Measurements from ENCODE around the gene TRIO. TPM values are rescaled to one million over a fixed set of nuclear protein-coding genes. Genes with fewer than 3 reads are reported as not detected.

TRIO gene
- total and polyA plus RNA-seq, 4 donors: 23.8 to 243 (median 110) TPM

GRCh38 chr5:14221732-14222131 lies 78.6 kb downstream of the TRIO start:
- Histone ChIP-seq H3K36me3 (ENCODE audit: control insufficient read depth in 4 of 4, insufficient read depth in 4 of 4, low read length in 4 of 4) (no peaks in the 10 kb centered on the region), H3K9ac (ENCODE audit: insufficient read depth in 1 of 2, low read length in 2 of 2) (no peak overlapping the region), H3K27ac (ENCODE audit: low read depth in 1 of 2, low read length in 1 of 2) (no peak overlapping the region), H3K4me3 (no peak overlapping the region), H3K9me3 (ENCODE audit: control insufficient read depth in 4 of 4, insufficient read depth in 3 of 4, low read length in 3 of 4) (no peaks in the 10 kb centered on the region), H3K27me3 (ENCODE audit: control insufficient read depth in 3 of 3, insufficient read depth in 3 of 3, low read length in 2 of 3) (no peaks in the 10 kb centered on the region), H3K4me1 (ENCODE audit: control insufficient read depth in 5 of 5, insufficient read depth in 5 of 5, low read length in 5 of 5) (peaks cover 13 to 33% (median 27%) of the 10 kb centered on the region in 5 donors)
- DNase-seq (no peak), ATAC-seq (ENCODE audit: insufficient read depth, low FRiP score) (no peak)
- 80 to 82% methylated on average over 6 of the region's 6 CpGs for WGBS, 2 donors
- no peak for TF ChIP-seq CTCF (IDR thresholded peaks at IDR 0.05; ENCODE audit: control extremely low read depth, extremely low read depth)

GRCh38 chr5:14222206-14222605 lies 79.1 kb downstream of the TRIO start:
- DNase-seq: no peak
- peaks cover 15 to 35% (median 29%) of the 10 kb centered on the region in 5 donors for H3K4me1 ChIP-seq (ENCODE audit: control insufficient read depth in 5 of 5, insufficient read depth in 5 of 5, low read length in 5 of 5)
- 78 to 97% methylated on average over 3 of the region's 3 CpGs for WGBS, 2 donors

GRCh38 chr5:14223372-14223771 lies 80.2 kb downstream of the TRIO start:
- H3K9ac ChIP-seq (ENCODE audit: insufficient read depth in 1 of 2, low read length in 2 of 2): no peak overlapping the region
- no peak overlapping the region for H3K4me3 ChIP-seq
- peak in 1 of 3 donors; percentile 44 for DNase-seq
- 45 to 58% methylated on average over 6 of the region's 6 CpGs for WGBS, 2 donors
- H3K9me3 ChIP-seq (ENCODE audit: control insufficient read depth in 4 of 4, insufficient read depth in 3 of 4, low read length in 3 of 4): no peaks in the 10 kb centered on the region
- no peaks in the 10 kb centered on the region for H3K36me3 ChIP-seq (ENCODE audit: control insufficient read depth in 4 of 4, insufficient read depth in 4 of 4, low read length in 4 of 4)
- peaks cover 15 to 37% (median 25%) of the 10 kb centered on the region in 5 donors for H3K4me1 ChIP-seq (ENCODE audit: control insufficient read depth in 5 of 5, insufficient read depth in 5 of 5, low read length in 5 of 5)
- peak overlapping the region in 1 of 2 donors; percentile 71 for H3K27ac ChIP-seq (ENCODE audit: low read depth in 1 of 2, low read length in 1 of 2)
- ATAC-seq (ENCODE audit: insufficient read depth, low FRiP score): no peak
- H3K27me3 ChIP-seq (ENCODE audit: control insufficient read depth in 3 of 3, insufficient read depth in 3 of 3, low read length in 2 of 3): no peaks in the 10 kb centered on the region
- no peak for TF ChIP-seq CTCF (IDR thresholded peaks at IDR 0.05; ENCODE audit: control extremely low read depth, extremely low read depth)

More at GRCh38 chr5:14222206-14222605, 79.1 kb downstream of the TRIO start:
- Histone ChIP-seq H3K9me3 (ENCODE audit: control insufficient read depth in 4 of 4, insufficient read depth in 3 of 4, low read length in 3 of 4) (no peaks in the 10 kb centered on the region), H3K36me3 (ENCODE audit: control insufficient read depth in 4 of 4, insufficient read depth in 4 of 4, low read length in 4 of 4) (no peaks in the 10 kb centered on the region), H3K27me3 (ENCODE audit: control insufficient read depth in 3 of 3, insufficient read depth in 3 of 3, low read length in 2 of 3) (no peaks in the 10 kb centered on the region), H3K27ac (ENCODE audit: low read depth in 1 of 2, low read length in 1 of 2) (no peak overlapping the region), H3K4me3 (no peak overlapping the region), H3K9ac (ENCODE audit: insufficient read depth in 1 of 2, low read length in 2 of 2) (no peak overlapping the region)
- no peak for ATAC-seq (ENCODE audit: insufficient read depth, low FRiP score)
- no peak for TF ChIP-seq CTCF (IDR thresholded peaks at IDR 0.05; ENCODE audit: control extremely low read depth, extremely low read depth)

All from lung (tissue), 12 donors.